ENCODE results near the gene SLAMF7. TPM values are rescaled to one million over a fixed set of nuclear protein-coding genes. Genes with fewer than 3 reads are reported as not detected.

SLAMF7 gene
- total and polyA plus RNA-seq, 2 of the 8 experiments (the other 6 are each of a cell fraction or from before 2014, with no cell fraction given) = not detected

DNA sequence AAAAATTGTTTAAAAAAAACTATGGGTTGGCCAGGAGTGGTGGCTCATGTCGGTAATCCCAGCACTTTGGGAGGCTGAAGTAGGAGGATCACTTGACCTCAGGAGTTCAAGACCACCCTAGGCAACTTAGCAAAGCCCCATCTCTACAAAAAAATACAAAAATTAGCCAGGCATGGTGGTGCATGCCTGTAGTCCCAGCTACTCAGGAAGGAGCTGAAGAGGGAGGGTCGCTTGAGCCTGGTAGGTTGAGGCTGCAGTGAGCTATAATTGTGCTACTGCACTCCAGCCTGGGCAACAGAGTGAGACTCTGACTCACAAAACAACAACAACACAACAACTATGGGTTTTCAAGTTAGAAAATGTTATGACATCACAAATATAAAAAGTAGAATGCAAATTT lies 16.4 kb downstream of the SLAMF7 start:
- H3K4me3 ChIP-seq (ENCODE audit: extremely low read depth in 1 of 4, insufficient read depth in 2 of 4, low read depth in 3 of 4, low read length in 4 of 4) = no peak overlapping the region
- no peaks in the 10 kb centered on the region for H3K9me3 ChIP-seq (ENCODE audit: insufficient read depth in 2 of 2, low read depth in 1 of 2, low read length in 1 of 2)
- H3K23me2 ChIP-seq (ENCODE audit: low read depth, low read length) = no peaks in the 10 kb centered on the region
- no peaks in the 10 kb centered on the region for H4K20me1 ChIP-seq (replicated peaks in 1 of 2; ENCODE audit: control insufficient read depth in 1 of 2, insufficient read depth in 2 of 2, low read length in 2 of 2)
- no peak overlapping the region for H3K18ac ChIP-seq (ENCODE audit: extremely low read depth, low read length)
- FAIRE-seq = no peak
- no peak for DNase-seq (ENCODE audit: low read depth in 1 of 2, low spot score in 2 of 2)
- H3K14ac ChIP-seq (ENCODE audit: insufficient read length) = no peak overlapping the region
- H3K79me2 ChIP-seq (ENCODE audit: control insufficient read depth in 1 of 2, insufficient read depth in 2 of 2, low read length in 2 of 2) = no peaks in the 10 kb centered on the region
- ChIA-PET POLR2A (ENCODE audit: partially characterized antibody) (interaction anchor here (0.6 kb wide), 1 partner anchor 482 kb away, joined by 3 read pairs; no protein-coding TSS in a partner anchor), CTCF (ENCODE audit: partially characterized antibody) (interaction anchor here (1.6 to 4.2 kb wide), 4 partner anchors 13 to 75 kb away, joined by 3 to 22 read pairs (median 12); no protein-coding TSS in a partner anchor)
- no peak overlapping the region for H4K91ac ChIP-seq (replicated peaks; ENCODE audit: insufficient read length, low read length)
- no peak overlapping the region for H3K9ac ChIP-seq (replicated peaks in 1 of 4; ENCODE audit: extremely low read depth in 1 of 4, low read depth in 3 of 4, low read length in 3 of 4)
- no peak overlapping the region for H4K5ac ChIP-seq (ENCODE audit: insufficient read length, low read depth, low read length)
- H3K4me1 ChIP-seq (replicated peaks in 1 of 4; ENCODE audit: control insufficient read depth in 3 of 4, insufficient read depth in 4 of 4, low read length in 3 of 4) = no peaks in the 10 kb centered on the region
- H2AFZ ChIP-seq (ENCODE audit: low read length) = no peak overlapping the region
- no peak overlapping the region for H3K56ac ChIP-seq (replicated peaks; ENCODE audit: insufficient read length, low read depth, low read length)
- no peak overlapping the region for H3K4me2 ChIP-seq (ENCODE audit: insufficient read depth in 1 of 2, low read depth in 2 of 2, low read length in 2 of 2)
- WGBS, 2 experiments (ENCODE audit: extremely low coverage in 1 of 2, insufficient coverage in 1 of 2, insufficient read length in 1 of 2, insufficient replicate concordance in 2 of 2, low coverage in 1 of 2, low lambda C conversion rate in 2 of 2, missing lambda C conversion rate in 1 of 2) = 89% methylated on average over 2 of the region's 2 CpGs; no CpG with 5 or more reads in 1 of the 2 experiments
- H3K23ac ChIP-seq (ENCODE audit: insufficient read length) = no peak overlapping the region
- H2BK15ac ChIP-seq (ENCODE audit: low read length) = no peak overlapping the region
- no peak for TF ChIP-seq TAF7 (optimal IDR thresholded peaks at IDR 0.05; ENCODE audit: borderline replicate concordance, low read depth, low read length)
- TF ChIP-seq CHD1 (IDR thresholded peaks at IDR 0.05; ENCODE audit: low read depth, low read length) = no peak
- no peak for TF ChIP-seq HDAC2 (IDR thresholded peaks at IDR 0.05; ENCODE audit: borderline replicate concordance in 1 of 2, low read depth in 2 of 2, low read length in 2 of 2)
- H3K79me1 ChIP-seq (ENCODE audit: low read depth, low read length) = no peaks in the 10 kb centered on the region
- H2BK12ac ChIP-seq (ENCODE audit: low read depth, low read length) = no peak overlapping the region
- no peaks in the 10 kb centered on the region for H3K27me3 ChIP-seq (replicated peaks in 1 of 4; ENCODE audit: control insufficient read depth in 3 of 4, extremely low read depth in 1 of 4, insufficient read depth in 3 of 4, low read length in 3 of 4)
- H2BK20ac ChIP-seq (ENCODE audit: low read length) = no peak overlapping the region
- H3K27ac ChIP-seq (ENCODE audit: low read depth, low read length) = no peak overlapping the region
- no peak overlapping the region for H4K8ac ChIP-seq (ENCODE audit: extremely low read depth, insufficient read depth, low read length)
- no peak overlapping the region for H2AK5ac ChIP-seq (ENCODE audit: low read depth, low read length)
- H2BK120ac ChIP-seq (replicated peaks; ENCODE audit: low read depth, low read length) = no peak overlapping the region
- no peaks in the 10 kb centered on the region for H3K36me3 ChIP-seq (ENCODE audit: control insufficient read depth in 2 of 4, insufficient read depth in 4 of 4, low read length in 3 of 4)
- H2BK5ac ChIP-seq (ENCODE audit: low read depth, low read length) = no peak overlapping the region
- H3K4ac ChIP-seq (replicated peaks; ENCODE audit: insufficient read length, low read depth, low read length) = no peak overlapping the region

Data from H1 (cell line).